IMR-90 (cell line): ENCODE measurements around the gene DZANK1. TPM values are rescaled to one million over a fixed set of nuclear protein-coding genes. Genes with fewer than 3 reads are reported as not detected.

ENCODE experiments used
- ATAC-seq: fragments of 200-7000 bp; cut with Tn5 transposase; 2 replicates; pipeline ENCODE4 v1.9.1; 2020; ENCODE audit warnings: low read depth, mild to moderate bottlenecking, moderate library complexity
- BruUV-seq: library from RNA; stranded (reverse); fragments of 400-500 nt; replicated peaks from 2 replicates; lab custom pipeline; 2021; lab: Mats Ljungman, UMichigan
- CTCF ChIA-PET: fragments of 300-600 bp; formaldehyde crosslinking; extraction: SDS; loops from one replicate; lab custom pipeline; 2021; ENCODE audit warnings: antibody characterized with exemption; lab: Yijun Ruan, JAX
- POLR2A ChIA-PET: fragments of 300-600 bp; sonication (Branson Sonifier 250); formaldehyde crosslinking; loops from one replicate; lab custom pipeline; 2022; ENCODE audit warnings: antibody characterized with exemption; ENCODE audit not compliant: unreplicated experiment; lab: Charles Lee
- DNase-seq: peaks from one replicate; pipeline ENCODE4 v3.0.0; 2013
- H2AFZ ChIP-seq: replicated peaks from 2 replicates; pipeline ENCODE3; 2013; ENCODE audit warnings: low read length, mild to moderate bottlenecking; ENCODE audit not compliant: poor library complexity
- H2AK5ac ChIP-seq: 2 replicates; pipeline ENCODE4 v1.6.1; 2013; ENCODE audit warnings: low read depth, low read length, inconsistent platforms
- H2AK9ac ChIP-seq: replicated peaks from 2 replicates; pipeline ENCODE3; 2013; ENCODE audit warnings: mild to moderate bottlenecking, low read depth, low read length, moderate library complexity; ENCODE audit not compliant: poor library complexity
- H2BK120ac ChIP-seq: 2 replicates; pipeline ENCODE4 v1.6.1; 2013; ENCODE audit warnings: low read depth, low read length, inconsistent platforms
- H2BK15ac ChIP-seq: 3 replicates; pipeline ENCODE4 v1.6.1; 2013; ENCODE audit warnings: low read depth, low read length, inconsistent platforms
- H2BK20ac ChIP-seq: 2 replicates; pipeline ENCODE4 v1.6.1; 2013; ENCODE audit warnings: low read depth, mild to moderate bottlenecking, inconsistent platforms, low read length, moderate library complexity
- H2BK5ac ChIP-seq: 2 replicates; pipeline ENCODE4 v1.6.1; 2013; ENCODE audit warnings: mild to moderate bottlenecking, low read depth, low read length, inconsistent platforms; ENCODE audit not compliant: poor library complexity, severe bottlenecking
- H3K14ac ChIP-seq: replicated peaks from 2 replicates; pipeline ENCODE4 v1.6.1; 2013; ENCODE audit warnings: low read depth, low read length, inconsistent platforms
- H3K18ac ChIP-seq: 2 replicates; pipeline ENCODE4 v1.6.1; 2013; ENCODE audit warnings: low read depth, low read length, control low read depth
- H3K23ac ChIP-seq: 2 replicates; pipeline ENCODE4 v1.6.1; 2013; ENCODE audit warnings: low read depth, low read length, inconsistent platforms
- H3K27ac ChIP-seq: 2 replicates; pipeline ENCODE4 v1.5.1; 2013; ENCODE audit warnings: mild to moderate bottlenecking, control low read depth, low read length; ENCODE audit not compliant: insufficient read depth
- H3K27me3 ChIP-seq: 2 replicates; pipeline ENCODE4 v1.6.1; 2013; ENCODE audit warnings: low read length; ENCODE audit not compliant: control insufficient read depth, insufficient read depth
- H3K36me3 ChIP-seq: 2 replicates; pipeline ENCODE4 v1.6.1; 2013; ENCODE audit warnings: low read length, mixed read lengths; ENCODE audit not compliant: control insufficient read depth, insufficient read depth
- H3K4ac ChIP-seq: 2 replicates; pipeline ENCODE4 v1.6.1; 2013; ENCODE audit warnings: low read depth, low read length, inconsistent platforms
- H3K4me1 ChIP-seq: 2 replicates; pipeline ENCODE4 v1.6.1; 2013; ENCODE audit warnings: low read length, mixed read lengths; ENCODE audit not compliant: control insufficient read depth, insufficient read depth
- H3K4me2 ChIP-seq: 2 replicates; pipeline ENCODE4 v1.6.1; 2013; ENCODE audit warnings: low read depth, mild to moderate bottlenecking, control low read depth, low read length, moderate library complexity
- H3K4me3 ChIP-seq: 2 replicates; pipeline ENCODE4 v1.5.1; 2013; ENCODE audit warnings: low read depth, mild to moderate bottlenecking, control low read depth, low read length, moderate library complexity; ENCODE audit not compliant: insufficient read depth
- H3K56ac ChIP-seq: 2 replicates; pipeline ENCODE4 v1.6.1; 2013; ENCODE audit warnings: low read length, inconsistent platforms; ENCODE audit not compliant: insufficient read depth; ENCODE audit errors: extremely low read depth
- H3K79me1 ChIP-seq, 2 experiments: 2 replicates each; pipeline ENCODE4 v1.6.1; 2013; ENCODE audit warnings: low read length in 2 of 2, inconsistent platforms in 1 of 2, low read depth in 1 of 2
- H3K9ac ChIP-seq: 2 replicates; pipeline ENCODE4 v1.6.1; 2013; ENCODE audit warnings: low read depth, low read length, control low read depth
- H3K9me1 ChIP-seq: 2 replicates; pipeline ENCODE4 v1.6.1; 2013; ENCODE audit warnings: low read length, inconsistent platforms; ENCODE audit not compliant: insufficient read depth
- H3K9me3 ChIP-seq: 2 replicates; pipeline ENCODE4 v1.6.1; 2013; ENCODE audit warnings: low read length; ENCODE audit not compliant: control insufficient read depth, insufficient read depth
- H4K20me1 ChIP-seq: 2 replicates; pipeline ENCODE4 v1.6.1; 2013; ENCODE audit warnings: low read length, inconsistent platforms; ENCODE audit not compliant: insufficient read depth
- H4K5ac ChIP-seq: 2 replicates; pipeline ENCODE4 v1.6.1; 2013; ENCODE audit warnings: mild to moderate bottlenecking, low read depth, low read length, control low read depth
- H4K8ac ChIP-seq, 2 experiments: 2 replicates each; pipeline ENCODE4 v1.6.1; 2013; ENCODE audit warnings: low read depth in 2 of 2, low read length in 2 of 2, control low read depth in 1 of 2, inconsistent platforms in 1 of 2
- H4K91ac ChIP-seq: 2 replicates; pipeline ENCODE4 v1.6.1; 2013; ENCODE audit warnings: low read depth, low read length, inconsistent platforms; ENCODE audit not compliant: insufficient read depth
- BHLHE40 ChIP-seq: fragments of 150-350 bp; IDR thresholded peaks from 2 replicates; pipeline ENCODE4 v1.6.1; 2016; ENCODE audit warnings: mild to moderate bottlenecking, low read depth, low read length
- CEBPB ChIP-seq: IDR thresholded peaks from 2 replicates; pipeline ENCODE4 v1.6.1; 2012; ENCODE audit warnings: low read depth, low read length, improper control_type of control experiment
- CHD1 ChIP-seq: IDR thresholded peaks from 2 replicates; pipeline ENCODE4 v1.6.1; 2012; ENCODE audit warnings: low read depth, low read length, improper control_type of control experiment
- FOS ChIP-seq: fragments of 150-350 bp; IDR thresholded peaks from 2 replicates; pipeline ENCODE4 v1.6.1; 2016; ENCODE audit warnings: low read depth, low read length
- MAFK ChIP-seq: IDR thresholded peaks from 2 replicates; pipeline ENCODE4 v1.6.1; 2012; ENCODE audit warnings: low read depth, low read length, improper control_type of control experiment
- MAZ ChIP-seq: IDR thresholded peaks from 2 replicates; pipeline ENCODE4 v1.6.1; 2012; ENCODE audit warnings: low read depth, mild to moderate bottlenecking, low read length, improper control_type of control experiment, moderate library complexity, borderline replicate concordance
- MXI1 ChIP-seq: IDR thresholded peaks from 2 replicates; pipeline ENCODE4 v1.6.1; 2012; ENCODE audit warnings: low read depth, mild to moderate bottlenecking, low read length, moderate library complexity, borderline replicate concordance
- POLR2A ChIP-seq: IDR thresholded peaks from 2 replicates; pipeline ENCODE4 v1.6.1; 2012; ENCODE audit warnings: mild to moderate bottlenecking, low read depth, low read length
- RAD21 ChIP-seq: IDR thresholded peaks from 2 replicates; pipeline ENCODE4 v1.6.1; 2012; ENCODE audit warnings: low read length, improper control_type of control experiment
- RCOR1 ChIP-seq: IDR thresholded peaks from 2 replicates; pipeline ENCODE4 v1.6.1; 2012; ENCODE audit warnings: mild to moderate bottlenecking, low read length, improper control_type of control experiment; ENCODE audit not compliant: insufficient replicate concordance
- RFX5 ChIP-seq: IDR thresholded peaks from 2 replicates; pipeline ENCODE4 v1.8.0; 2012; ENCODE audit warnings: low read depth, mild to moderate bottlenecking, low read length, moderate library complexity
- SMC3 ChIP-seq: fragments of 150-350 bp; IDR thresholded peaks from 2 replicates; pipeline ENCODE4 v1.6.1; 2016; ENCODE audit warnings: low read depth, mild to moderate bottlenecking, antibody characterized with exemption, low read length, moderate library complexity
- WGBS, 2 experiments: methylation state at CpG; one replicate each; pipeline versions ENCODE4 v1.1.5 to v1.1.7; 2013; ENCODE audit warnings: missing lambda C conversion rate in 2 of 2; ENCODE audit not compliant: insufficient read length in 1 of 2; ENCODE audit errors: extremely low coverage in 2 of 2; 5-methylcytosine and 5-hydroxymethylcytosine counted together
- dilution Hi-C: fragments of 300-500 bp; cut with HindIII; formaldehyde crosslinking; loops from one replicate; pipeline ENCODE4 v1.14.3; 2018; ENCODE audit warnings: low sequenced_read_pairs; ENCODE audit not compliant: unreplicated experiment
- in situ Hi-C: fragments of 300-500 bp; cut with MboI; formaldehyde crosslinking; loops from 3 replicates; pipeline ENCODE4 v1.14.3; 2019; ENCODE audit warnings: low sequenced_read_pairs, inconsistent platforms, mixed read lengths
- intact Hi-C: fragments of 100-400 bp; cut with micrococcal nuclease; formaldehyde crosslinking; loops from 2 replicates; pipeline ENCODE4 v1.10.0; 2022
- polyA plus RNA-seq, 3 experiments: library from polyadenylated mRNA; depleted of rRNA; stranded (reverse); fragments of >200 nt; gene quantifications; 2 replicates each; pipeline ENCODE4 v1.2.3, GENCODE V29; 2012; ENCODE audit warnings: low replicate concordance in 1 of 3
- total RNA-seq: library from RNA; depleted of rRNA; stranded (reverse); fragments of >200 nt; gene quantifications from 2 replicates; pipeline ENCODE4 v1.2.3, GENCODE V29; 2012
- TF ChIP-seq, protein P1 (sequence below): fragments of 150-350 bp; IDR thresholded peaks from 2 replicates; pipeline ENCODE4 v1.6.1; 2017; ENCODE audit warnings: mild to moderate bottlenecking, antibody characterized with exemption, low read length, low read depth
- TF ChIP-seq, protein P2 (sequence below): conservative IDR thresholded peaks from 2 replicates; pipeline ENCODE4 v1.5.1; 2012; ENCODE audit warnings: mild to moderate bottlenecking, low read depth, low read length, improper control_type of control experiment
- TF ChIP-seq, protein P3 (sequence below): fragments of 150-350 bp; IDR thresholded peaks from 2 replicates; pipeline ENCODE4 v1.6.1; 2016; ENCODE audit warnings: low read depth, mild to moderate bottlenecking, low read length, moderate library complexity, borderline replicate concordance

Gene DZANK1
- total and polyA plus RNA-seq, 2 of the 4 experiments (the other 2 are of a cell fraction) = 0.54 to 1.1 TPM

DNA sequence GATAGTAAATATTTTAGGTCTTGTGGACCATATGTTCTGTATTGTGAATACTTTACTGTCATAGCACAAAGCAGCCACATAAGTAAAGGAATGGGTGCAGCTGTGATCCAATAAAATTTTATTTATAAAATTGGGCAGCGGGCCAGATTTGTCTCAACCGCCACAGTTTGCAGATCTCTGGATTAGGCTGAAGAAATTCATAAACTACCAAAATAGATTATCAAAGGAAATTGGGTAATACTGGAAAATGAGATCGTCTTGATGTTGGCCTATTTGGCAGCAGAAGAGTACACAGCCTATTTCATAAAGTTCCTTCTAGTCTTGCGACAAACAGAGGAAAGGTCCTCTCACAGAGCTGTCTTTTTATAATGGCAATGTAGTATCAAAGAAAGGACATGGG lies 69.8 kb downstream of the DZANK1 start:
- Histone ChIP-seq H4K20me1 (no peaks in the 10 kb centered on the region), H3K4ac (no peak overlapping the region), H2BK5ac (no peak overlapping the region), H3K18ac (no peak overlapping the region), H2AK5ac (no peak overlapping the region), H2BK15ac (no peak overlapping the region), H4K8ac (no peak overlapping the region), H2BK20ac (no peak overlapping the region), H3K56ac (no peak overlapping the region), H2AK9ac (no peak overlapping the region), H3K27ac (no peak overlapping the region), H3K9me3 (no peaks in the 10 kb centered on the region), H3K27me3 (no peaks in the 10 kb centered on the region), H4K91ac (no peak overlapping the region), H4K5ac (no peak overlapping the region), H2AFZ (no peak overlapping the region), H3K79me1 (no peaks in the 10 kb centered on the region), H2BK120ac (no peak overlapping the region), H3K4me1 (no peaks in the 10 kb centered on the region), H3K9ac (no peak overlapping the region), H3K14ac (no peak overlapping the region), H3K23ac (no peak overlapping the region), H3K4me3 (no peak overlapping the region), H3K4me2 (no peak overlapping the region), H3K9me1 (no peaks in the 10 kb centered on the region), H3K36me3 (no peaks in the 10 kb centered on the region)
- intact Hi-C loops = no loop called here
- BruUV-seq = no TSS peak
- in situ Hi-C loops = no loop called here
- DNase-seq (no peak), ATAC-seq (no peak)
- WGBS, 2 experiments = no CpG with 5 or more reads among the region's 4 CpGs
- POLR2A ChIA-PET = no interaction called here
- CTCF ChIA-PET = no interaction called here
- dilution Hi-C loops = no loop called here
- TF ChIP-seq POLR2A (no peak), RFX5 (no peak), BHLHE40 (no peak), RAD21 (no peak), CHD1 (no peak), MAFK (no peak), SMC3 (no peak), MAZ (no peak), RCOR1 (no peak), CEBPB (no peak), FOS (no peak), MXI1 (no peak)
- TF ChIP-seq, protein P1, sequence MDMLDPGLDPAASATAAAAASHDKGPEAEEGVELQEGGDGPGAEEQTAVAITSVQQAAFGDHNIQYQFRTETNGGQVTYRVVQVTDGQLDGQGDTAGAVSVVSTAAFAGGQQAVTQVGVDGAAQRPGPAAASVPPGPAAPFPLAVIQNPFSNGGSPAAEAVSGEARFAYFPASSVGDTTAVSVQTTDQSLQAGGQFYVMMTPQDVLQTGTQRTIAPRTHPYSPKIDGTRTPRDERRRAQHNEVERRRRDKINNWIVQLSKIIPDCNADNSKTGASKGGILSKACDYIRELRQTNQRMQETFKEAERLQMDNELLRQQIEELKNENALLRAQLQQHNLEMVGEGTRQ = no peak
- TF ChIP-seq, protein P2, sequence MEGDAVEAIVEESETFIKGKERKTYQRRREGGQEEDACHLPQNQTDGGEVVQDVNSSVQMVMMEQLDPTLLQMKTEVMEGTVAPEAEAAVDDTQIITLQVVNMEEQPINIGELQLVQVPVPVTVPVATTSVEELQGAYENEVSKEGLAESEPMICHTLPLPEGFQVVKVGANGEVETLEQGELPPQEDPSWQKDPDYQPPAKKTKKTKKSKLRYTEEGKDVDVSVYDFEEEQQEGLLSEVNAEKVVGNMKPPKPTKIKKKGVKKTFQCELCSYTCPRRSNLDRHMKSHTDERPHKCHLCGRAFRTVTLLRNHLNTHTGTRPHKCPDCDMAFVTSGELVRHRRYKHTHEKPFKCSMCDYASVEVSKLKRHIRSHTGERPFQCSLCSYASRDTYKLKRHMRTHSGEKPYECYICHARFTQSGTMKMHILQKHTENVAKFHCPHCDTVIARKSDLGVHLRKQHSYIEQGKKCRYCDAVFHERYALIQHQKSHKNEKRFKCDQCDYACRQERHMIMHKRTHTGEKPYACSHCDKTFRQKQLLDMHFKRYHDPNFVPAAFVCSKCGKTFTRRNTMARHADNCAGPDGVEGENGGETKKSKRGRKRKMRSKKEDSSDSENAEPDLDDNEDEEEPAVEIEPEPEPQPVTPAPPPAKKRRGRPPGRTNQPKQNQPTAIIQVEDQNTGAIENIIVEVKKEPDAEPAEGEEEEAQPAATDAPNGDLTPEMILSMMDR = no peak
- TF ChIP-seq, protein P3, sequence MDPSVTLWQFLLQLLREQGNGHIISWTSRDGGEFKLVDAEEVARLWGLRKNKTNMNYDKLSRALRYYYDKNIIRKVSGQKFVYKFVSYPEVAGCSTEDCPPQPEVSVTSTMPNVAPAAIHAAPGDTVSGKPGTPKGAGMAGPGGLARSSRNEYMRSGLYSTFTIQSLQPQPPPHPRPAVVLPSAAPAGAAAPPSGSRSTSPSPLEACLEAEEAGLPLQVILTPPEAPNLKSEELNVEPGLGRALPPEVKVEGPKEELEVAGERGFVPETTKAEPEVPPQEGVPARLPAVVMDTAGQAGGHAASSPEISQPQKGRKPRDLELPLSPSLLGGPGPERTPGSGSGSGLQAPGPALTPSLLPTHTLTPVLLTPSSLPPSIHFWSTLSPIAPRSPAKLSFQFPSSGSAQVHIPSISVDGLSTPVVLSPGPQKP = no peak
